GM12878 (cell line): ENCODE measurements around the gene TMBIM1. TPM values are rescaled to one million over a fixed set of nuclear protein-coding genes. Genes with fewer than 3 reads are reported as not detected.
A peak's percentile ranks its signal among the peaks of the same experiment; 100 is the strongest.

Experiments
- BCL11A ChIP-seq: IDR thresholded peaks from 2 replicates; pipeline ENCODE4 v1.6.1; 2011; ENCODE audit warnings: low read depth, low read length
- BMI1 ChIP-seq: fragments of 450-650 bp; IDR thresholded peaks from 2 replicates; pipeline ENCODE4 v1.6.1; 2016; ENCODE audit warnings: mild to moderate bottlenecking, moderate library complexity, borderline replicate concordance
- CBX3 ChIP-seq: fragments of 200-600 bp; sonication (generic); IDR thresholded peaks from 2 replicates; pipeline ENCODE4 v1.6.1; 2016; ENCODE audit warnings: low read depth, borderline replicate concordance
- CBX5 ChIP-seq: sonication (generic); IDR thresholded peaks from 2 replicates; pipeline ENCODE4 v1.6.1; 2016; ENCODE audit warnings: low read depth, moderate library complexity, mild to moderate bottlenecking, inconsistent platforms
- CHD2 ChIP-seq: IDR thresholded peaks from 2 replicates; pipeline ENCODE4 v1.6.1; 2011; ENCODE audit warnings: low read depth, low read length, improper control_type of control experiment, borderline replicate concordance
- EED ChIP-seq: sonication (generic); IDR thresholded peaks from 2 replicates; pipeline ENCODE4 v1.6.1; 2016; ENCODE audit warnings: antibody characterized with exemption, low read depth
- HDAC2 ChIP-seq: fragments of 200-600 bp; sonication (generic); IDR thresholded peaks from 2 replicates; pipeline ENCODE4 v1.6.1; 2017
- NFXL1 ChIP-seq: fragments of 450-650 bp; IDR thresholded peaks from 2 replicates; pipeline ENCODE4 v1.6.1; 2017; ENCODE audit warnings: antibody characterized with exemption, mild to moderate bottlenecking, borderline replicate concordance
- NR2F1 ChIP-seq: fragments of 450-650 bp; conservative IDR thresholded peaks from 2 replicates; pipeline ENCODE4 v1.6.1; 2017; ENCODE audit warnings: mild to moderate bottlenecking
- PAX8 ChIP-seq: fragments of 450-650 bp; IDR thresholded peaks from 2 replicates; pipeline ENCODE4 v1.6.1; 2017; ENCODE audit warnings: mild to moderate bottlenecking, moderate library complexity
- PBX3 ChIP-seq: IDR thresholded peaks from 2 replicates; pipeline ENCODE4 v1.6.1; 2011; ENCODE audit warnings: mild to moderate bottlenecking, low read depth, low read length, moderate library complexity; ENCODE audit not compliant: insufficient replicate concordance
- RBBP5 ChIP-seq: fragments of 200-600 bp; sonication (generic); conservative IDR thresholded peaks from 2 replicates; pipeline ENCODE4 v1.6.1; 2016
- RUNX3 ChIP-seq: IDR thresholded peaks from 2 replicates; pipeline ENCODE4 v1.6.1; 2012; ENCODE audit warnings: low read length, inconsistent platforms
- SMC3 ChIP-seq: IDR thresholded peaks from 2 replicates; pipeline ENCODE4 v1.6.1; 2011; ENCODE audit warnings: low read length, improper control_type of control experiment, borderline replicate concordance
- USF2 ChIP-seq: IDR thresholded peaks from 2 replicates; pipeline ENCODE4 v1.6.1; 2011; ENCODE audit warnings: low read depth, low read length, improper control_type of control experiment, borderline replicate concordance
- polyA plus RNA-seq, 11 experiments: library from polyadenylated mRNA; depleted of rRNA in 4 of 11; unstranded in 6 of 11; stranded (reverse) in 5 of 11; fragments of >200 nt; fragmentation: Nextera tagmentation in 4 of 11; fragmentation: Illumina TruSeq in 1 of 11; extraction: Ambion mirVana in 4 of 11; extraction: Trizol in 1 of 11; gene quantifications; 1 replicate in 1 of 11; 2 replicates in 10 of 11; pipeline versions ENCODE4 v1.2.1 to v1.2.3, GENCODE V29; 2011 to 2016; ENCODE audit warnings: inconsistent platforms in 2 of 11, missing spikeins in 2 of 11, low read depth in 1 of 11
- total RNA-seq, 4 experiments: library from RNA; depleted of rRNA in 3 of 4; stranded (reverse); fragments of >200 nt in 3 of 4; fragmentation: Illumina TruSeq in 1 of 4; extraction: Trizol in 1 of 4; gene quantifications; 2 replicates each; pipeline versions ENCODE4 v1.2.1 to v1.2.3, GENCODE V29; 2013 to 2021
- TF ChIP-seq, protein P1 (sequence below): IDR thresholded peaks from 2 replicates; pipeline ENCODE4 v1.6.1; 2012; ENCODE audit warnings: low read length, inconsistent platforms
- TF ChIP-seq, protein P2 (sequence below): fragments of 450-650 bp; formaldehyde crosslinking; IDR thresholded peaks from 2 replicates; pipeline ENCODE4 v1.4.0; 2020; ENCODE audit warnings: mild to moderate bottlenecking, moderate library complexity
- TF ChIP-seq, protein P3 (sequence below): fragments of 450-650 bp; IDR thresholded peaks from 2 replicates; pipeline ENCODE4 v1.6.1; 2017; ENCODE audit warnings: antibody characterized with exemption, mild to moderate bottlenecking, moderate library complexity
- TF ChIP-seq, protein P4 (sequence below): fragments of 450-650 bp; IDR thresholded peaks from 2 replicates; pipeline ENCODE4 v1.6.1; 2017; ENCODE audit warnings: low read depth, mild to moderate bottlenecking, moderate library complexity

The TMBIM1 gene
- total and polyA plus RNA-seq, 10 of the 15 experiments (the other 5 are each of a cell fraction or from before 2014, with no cell fraction given): 6.1 to 38.3 (median 26.2) TPM

DNA sequence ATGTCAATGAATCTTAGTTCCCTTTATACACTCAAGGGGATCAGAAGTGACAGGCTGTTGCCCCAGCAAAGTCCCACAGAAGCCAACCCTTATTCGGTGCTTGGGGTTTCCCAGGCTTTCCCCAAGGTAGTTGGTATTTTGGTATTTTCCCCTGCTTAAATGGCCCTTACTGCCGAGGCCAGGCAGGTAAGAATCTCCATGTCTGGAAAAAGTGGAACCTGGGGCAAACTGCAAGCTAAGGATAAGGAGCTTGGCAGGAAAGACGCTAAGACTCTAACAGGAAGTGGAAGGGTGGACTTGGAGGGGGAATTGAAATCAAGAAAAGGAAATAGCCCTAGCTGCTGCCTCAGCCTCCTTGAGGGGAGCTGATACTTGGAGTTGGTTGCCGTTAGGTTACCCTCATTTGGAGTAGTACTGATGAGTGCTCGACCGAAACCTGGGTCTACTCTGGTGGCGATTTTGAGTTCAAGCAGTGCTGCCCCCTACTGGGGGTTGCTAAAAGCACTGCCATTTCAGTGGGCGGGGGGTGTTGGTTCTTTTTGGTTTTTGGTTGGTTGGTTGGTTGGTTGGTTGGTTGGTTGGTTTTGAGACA lies 34.8 kb downstream of the TMBIM1 start (continued):
- TF ChIP-seq USF2 (no peak), RBBP5 (no peak), BMI1 (no peak), NFXL1 (no peak), SMC3 (peak; percentile 45; the same call in 1 of the 2 replicates), RUNX3 (peak; percentile 31; the same call in 1 of the 2 replicates), NR2F1 (no peak), PAX8 (no peak), PBX3 (no peak), CBX3 (no peak), CBX5 (0 out of 2 replicates have a peak, but pooled peaks have one; percentile 50), HDAC2 (no peak), BCL11A (no peak), EED (peak; percentile 50; the same call in 1 of the 2 replicates), CHD2 (no peak)
- TF ChIP-seq, protein P1, sequence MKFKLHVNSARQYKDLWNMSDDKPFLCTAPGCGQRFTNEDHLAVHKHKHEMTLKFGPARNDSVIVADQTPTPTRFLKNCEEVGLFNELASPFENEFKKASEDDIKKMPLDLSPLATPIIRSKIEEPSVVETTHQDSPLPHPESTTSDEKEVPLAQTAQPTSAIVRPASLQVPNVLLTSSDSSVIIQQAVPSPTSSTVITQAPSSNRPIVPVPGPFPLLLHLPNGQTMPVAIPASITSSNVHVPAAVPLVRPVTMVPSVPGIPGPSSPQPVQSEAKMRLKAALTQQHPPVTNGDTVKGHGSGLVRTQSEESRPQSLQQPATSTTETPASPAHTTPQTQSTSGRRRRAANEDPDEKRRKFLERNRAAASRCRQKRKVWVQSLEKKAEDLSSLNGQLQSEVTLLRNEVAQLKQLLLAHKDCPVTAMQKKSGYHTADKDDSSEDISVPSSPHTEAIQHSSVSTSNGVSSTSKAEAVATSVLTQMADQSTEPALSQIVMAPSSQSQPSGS: 0 out of 2 replicates have a peak, but pooled peaks have one; percentile 25
- TF ChIP-seq, protein P2, sequence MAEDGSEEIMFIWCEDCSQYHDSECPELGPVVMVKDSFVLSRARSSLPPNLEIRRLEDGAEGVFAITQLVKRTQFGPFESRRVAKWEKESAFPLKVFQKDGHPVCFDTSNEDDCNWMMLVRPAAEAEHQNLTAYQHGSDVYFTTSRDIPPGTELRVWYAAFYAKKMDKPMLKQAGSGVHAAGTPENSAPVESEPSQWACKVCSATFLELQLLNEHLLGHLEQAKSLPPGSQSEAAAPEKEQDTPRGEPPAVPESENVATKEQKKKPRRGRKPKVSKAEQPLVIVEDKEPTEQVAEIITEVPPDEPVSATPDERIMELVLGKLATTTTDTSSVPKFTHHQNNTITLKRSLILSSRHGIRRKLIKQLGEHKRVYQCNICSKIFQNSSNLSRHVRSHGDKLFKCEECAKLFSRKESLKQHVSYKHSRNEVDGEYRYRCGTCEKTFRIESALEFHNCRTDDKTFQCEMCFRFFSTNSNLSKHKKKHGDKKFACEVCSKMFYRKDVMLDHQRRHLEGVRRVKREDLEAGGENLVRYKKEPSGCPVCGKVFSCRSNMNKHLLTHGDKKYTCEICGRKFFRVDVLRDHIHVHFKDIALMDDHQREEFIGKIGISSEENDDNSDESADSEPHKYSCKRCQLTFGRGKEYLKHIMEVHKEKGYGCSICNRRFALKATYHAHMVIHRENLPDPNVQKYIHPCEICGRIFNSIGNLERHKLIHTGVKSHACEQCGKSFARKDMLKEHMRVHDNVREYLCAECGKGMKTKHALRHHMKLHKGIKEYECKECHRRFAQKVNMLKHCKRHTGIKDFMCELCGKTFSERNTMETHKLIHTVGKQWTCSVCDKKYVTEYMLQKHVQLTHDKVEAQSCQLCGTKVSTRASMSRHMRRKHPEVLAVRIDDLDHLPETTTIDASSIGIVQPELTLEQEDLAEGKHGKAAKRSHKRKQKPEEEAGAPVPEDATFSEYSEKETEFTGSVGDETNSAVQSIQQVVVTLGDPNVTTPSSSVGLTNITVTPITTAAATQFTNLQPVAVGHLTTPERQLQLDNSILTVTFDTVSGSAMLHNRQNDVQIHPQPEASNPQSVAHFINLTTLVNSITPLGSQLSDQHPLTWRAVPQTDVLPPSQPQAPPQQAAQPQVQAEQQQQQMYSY (CRISPR knock-in tag): no peak
- TF ChIP-seq, protein P3, sequence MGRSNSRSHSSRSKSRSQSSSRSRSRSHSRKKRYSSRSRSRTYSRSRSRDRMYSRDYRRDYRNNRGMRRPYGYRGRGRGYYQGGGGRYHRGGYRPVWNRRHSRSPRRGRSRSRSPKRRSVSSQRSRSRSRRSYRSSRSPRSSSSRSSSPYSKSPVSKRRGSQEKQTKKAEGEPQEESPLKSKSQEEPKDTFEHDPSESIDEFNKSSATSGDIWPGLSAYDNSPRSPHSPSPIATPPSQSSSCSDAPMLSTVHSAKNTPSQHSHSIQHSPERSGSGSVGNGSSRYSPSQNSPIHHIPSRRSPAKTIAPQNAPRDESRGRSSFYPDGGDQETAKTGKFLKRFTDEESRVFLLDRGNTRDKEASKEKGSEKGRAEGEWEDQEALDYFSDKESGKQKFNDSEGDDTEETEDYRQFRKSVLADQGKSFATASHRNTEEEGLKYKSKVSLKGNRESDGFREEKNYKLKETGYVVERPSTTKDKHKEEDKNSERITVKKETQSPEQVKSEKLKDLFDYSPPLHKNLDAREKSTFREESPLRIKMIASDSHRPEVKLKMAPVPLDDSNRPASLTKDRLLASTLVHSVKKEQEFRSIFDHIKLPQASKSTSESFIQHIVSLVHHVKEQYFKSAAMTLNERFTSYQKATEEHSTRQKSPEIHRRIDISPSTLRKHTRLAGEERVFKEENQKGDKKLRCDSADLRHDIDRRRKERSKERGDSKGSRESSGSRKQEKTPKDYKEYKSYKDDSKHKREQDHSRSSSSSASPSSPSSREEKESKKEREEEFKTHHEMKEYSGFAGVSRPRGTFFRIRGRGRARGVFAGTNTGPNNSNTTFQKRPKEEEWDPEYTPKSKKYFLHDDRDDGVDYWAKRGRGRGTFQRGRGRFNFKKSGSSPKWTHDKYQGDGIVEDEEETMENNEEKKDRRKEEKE: no peak
- TF ChIP-seq, protein P4, sequence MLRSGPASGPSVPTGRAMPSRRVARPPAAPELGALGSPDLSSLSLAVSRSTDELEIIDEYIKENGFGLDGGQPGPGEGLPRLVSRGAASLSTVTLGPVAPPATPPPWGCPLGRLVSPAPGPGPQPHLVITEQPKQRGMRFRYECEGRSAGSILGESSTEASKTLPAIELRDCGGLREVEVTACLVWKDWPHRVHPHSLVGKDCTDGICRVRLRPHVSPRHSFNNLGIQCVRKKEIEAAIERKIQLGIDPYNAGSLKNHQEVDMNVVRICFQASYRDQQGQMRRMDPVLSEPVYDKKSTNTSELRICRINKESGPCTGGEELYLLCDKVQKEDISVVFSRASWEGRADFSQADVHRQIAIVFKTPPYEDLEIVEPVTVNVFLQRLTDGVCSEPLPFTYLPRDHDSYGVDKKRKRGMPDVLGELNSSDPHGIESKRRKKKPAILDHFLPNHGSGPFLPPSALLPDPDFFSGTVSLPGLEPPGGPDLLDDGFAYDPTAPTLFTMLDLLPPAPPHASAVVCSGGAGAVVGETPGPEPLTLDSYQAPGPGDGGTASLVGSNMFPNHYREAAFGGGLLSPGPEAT: peak; percentile 66
